Hepatocyte (in vitro differentiated cells): Measurements from ENCODE around the gene MRPL33.

ENCODE experiments used
- CTCF ChIP-seq: fragments of 200-600 bp; sonication (generic); IDR thresholded peaks from 2 replicates; pipeline ENCODE4 v1.5.1; 2016; ENCODE audit warnings: antibody characterized with exemption, mild to moderate bottlenecking; ENCODE audit not compliant: poor library complexity
- EZH2 ChIP-seq: fragments of 200-600 bp; sonication (generic); IDR thresholded peaks from 2 replicates; pipeline ENCODE4 v1.6.1; 2016; ENCODE audit warnings: antibody characterized with exemption, mild to moderate bottlenecking, borderline replicate concordance

- TF ChIP-seq CTCF (no peak), EZH2 (no peak)
These were observed 24.4 kb downstream of the MRPL33 start for GRCh38 chr2:27795868-27796277.
